HEK293 (cell line): Measurements from ENCODE around the gene SP2.

Experiments used
- CTCF ChIA-PET: fragments of 350-600 bp; formaldehyde crosslinking; extraction: SDS; loops from one replicate; lab custom pipeline; 2021; ENCODE audit warnings: antibody characterized with exemption; lab: Yijun Ruan, JAX
- POLR2A ChIA-PET: fragments of 300-600 bp; formaldehyde crosslinking; extraction: SDS; loops from one replicate; lab custom pipeline; 2020; ENCODE audit warnings: antibody characterized with exemption, inconsistent platforms; lab: Yijun Ruan, JAX
- H3K27ac ChIP-seq: fragments of 200-500 bp; sonication (Bioruptor generic); 2 replicates; pipeline ENCODE4 v1.5.1; 2014; ENCODE audit warnings: low read depth, low read length, control low read depth, inconsistent platforms; ENCODE audit errors: extremely low read depth
- H3K36me3 ChIP-seq, 2 experiments: fragments of 200-500 bp in 1 of 2; sonication (Bioruptor generic) in 1 of 2; 1 replicate in 1 of 2; 2 replicates in 1 of 2; pipeline ENCODE4 v1.5.1; 2014 to 2017; ENCODE audit warnings: inconsistent platforms in 2 of 2, low read length in 2 of 2; ENCODE audit not compliant: control insufficient read depth in 2 of 2, insufficient read depth in 1 of 2
- H3K4me1 ChIP-seq: fragments of 200-500 bp; sonication (Bioruptor generic); 2 replicates; pipeline ENCODE4 v1.5.1; 2014; ENCODE audit warnings: mild to moderate bottlenecking, low read length, inconsistent platforms; ENCODE audit not compliant: control insufficient read depth, insufficient read depth
- H3K4me3 ChIP-seq: 2 replicates; pipeline ENCODE4 v1.5.1; 2011; ENCODE audit warnings: low read depth, mild to moderate bottlenecking, control low read depth, low read length, moderate library complexity
- H3K9me3 ChIP-seq: fragments of 200-500 bp; sonication (Bioruptor generic); 2 replicates; pipeline ENCODE4 v1.5.1; 2014; ENCODE audit warnings: low read depth, low read length, inconsistent platforms; ENCODE audit not compliant: control insufficient read depth, insufficient read depth
- TSHZ1 ChIP-seq: fragments of 450-650 bp; formaldehyde crosslinking; IDR thresholded peaks from 2 replicates; pipeline ENCODE4 v1.5.1; 2016; ENCODE audit warnings: missing biosample characterization, missing genetic modification characterization, borderline replicate concordance
- ZBTB17 ChIP-seq: fragments of 450-650 bp; formaldehyde crosslinking; IDR thresholded peaks from 2 replicates; pipeline ENCODE4 v1.5.1; 2016; ENCODE audit warnings: missing biosample characterization, missing genetic modification characterization
- ZEB2 ChIP-seq: fragments of 450-650 bp; formaldehyde crosslinking; IDR thresholded peaks from 2 replicates; pipeline ENCODE4 v1.5.1; 2016; ENCODE audit warnings: missing biosample characterization, missing genetic modification characterization
- ZFP41 ChIP-seq: fragments of 450-650 bp; formaldehyde crosslinking; IDR thresholded peaks from 2 replicates; pipeline ENCODE4 v1.5.1; 2016; ENCODE audit warnings: missing biosample characterization, missing genetic modification characterization, borderline replicate concordance
- ZNF16 ChIP-seq: fragments of 450-650 bp; formaldehyde crosslinking; IDR thresholded peaks from 2 replicates; pipeline ENCODE4 v1.5.1; 2016; ENCODE audit warnings: low read depth, missing biosample characterization, missing genetic modification characterization
- ZNF169 ChIP-seq: fragments of 450-650 bp; formaldehyde crosslinking; IDR thresholded peaks from 2 replicates; pipeline ENCODE4 v1.5.1; 2016; ENCODE audit warnings: missing biosample characterization, missing genetic modification characterization
- ZNF184 ChIP-seq: fragments of 450-650 bp; IDR thresholded peaks from 2 replicates; pipeline ENCODE4 v1.5.1; 2018; ENCODE audit warnings: missing biosample characterization, mild to moderate bottlenecking, missing genetic modification characterization
- ZNF324 ChIP-seq: fragments of 450-650 bp; formaldehyde crosslinking; IDR thresholded peaks from 2 replicates; pipeline ENCODE4 v1.5.1; 2016; ENCODE audit warnings: missing biosample characterization, missing genetic modification characterization
- ZNF335 ChIP-seq: fragments of 450-650 bp; formaldehyde crosslinking; conservative IDR thresholded peaks from 2 replicates; pipeline ENCODE4 v1.5.1; 2016; ENCODE audit warnings: missing biosample characterization, missing genetic modification characterization
- ZNF341 ChIP-seq: fragments of 450-650 bp; formaldehyde crosslinking; IDR thresholded peaks from 2 replicates; pipeline ENCODE4; 2016; ENCODE audit warnings: low read depth, missing biosample characterization, missing genetic modification characterization
- ZNF366 ChIP-seq: fragments of 450-650 bp; formaldehyde crosslinking; conservative IDR thresholded peaks from 2 replicates; pipeline ENCODE4 v1.5.1; 2016; ENCODE audit warnings: missing biosample characterization, missing genetic modification characterization
- ZNF561 ChIP-seq: fragments of 450-650 bp; IDR thresholded peaks from 2 replicates; pipeline ENCODE4 v1.5.1; 2018; ENCODE audit warnings: missing biosample characterization, missing genetic modification characterization, borderline replicate concordance
- ZNF600 ChIP-seq: fragments of 450-650 bp; formaldehyde crosslinking; IDR thresholded peaks from 2 replicates; pipeline ENCODE4 v1.5.1; 2016; ENCODE audit warnings: missing biosample characterization, missing genetic modification characterization
- ZNF629 ChIP-seq: fragments of 450-650 bp; formaldehyde crosslinking; IDR thresholded peaks from 2 replicates; pipeline ENCODE4 v1.5.1; 2017; ENCODE audit warnings: missing biosample characterization, missing genetic modification characterization
- ZNF654 ChIP-seq: fragments of 450-650 bp; formaldehyde crosslinking; IDR thresholded peaks from 2 replicates; pipeline ENCODE4 v1.5.1; 2016; ENCODE audit warnings: low read depth, missing biosample characterization, missing genetic modification characterization
- ZNF660 ChIP-seq: fragments of 450-650 bp; IDR thresholded peaks from 2 replicates; pipeline ENCODE4 v1.5.1; 2018; ENCODE audit warnings: missing biosample characterization, mild to moderate bottlenecking, missing genetic modification characterization
- ZSCAN18 ChIP-seq: fragments of 450-650 bp; formaldehyde crosslinking; IDR thresholded peaks from 2 replicates; pipeline ENCODE4 v1.5.1; 2016; ENCODE audit warnings: missing biosample characterization, missing genetic modification characterization
- ZSCAN30 ChIP-seq: fragments of 450-650 bp; IDR thresholded peaks from 2 replicates; pipeline ENCODE4 v1.5.1; 2018; ENCODE audit warnings: missing biosample characterization, mild to moderate bottlenecking, missing genetic modification characterization, moderate library complexity
- TF ChIP-seq, protein P1 (sequence below): fragments of 450-650 bp; formaldehyde crosslinking; IDR thresholded peaks from 2 replicates; pipeline ENCODE4 v1.5.1; 2017; ENCODE audit warnings: missing biosample characterization, missing genetic modification characterization
- TF ChIP-seq, protein P2 (sequence below): fragments of 450-650 bp; formaldehyde crosslinking; IDR thresholded peaks from 2 replicates; pipeline ENCODE4 v1.5.1; 2016; ENCODE audit warnings: missing biosample characterization, missing genetic modification characterization

The SP2 gene

GRCh38 chr17:47946516-47946915 is 50.5 kb downstream of the SP2 start (continued):
- TF ChIP-seq ZSCAN18 (tag by site-specific recombination) (no peak), ZNF169 (no peak), ZBTB17 (tag by site-specific recombination) (no peak)
- TF ChIP-seq, all 188 proteins: peak for 0

GRCh38 chr17:47946929-47947397 is 50.9 kb downstream of the SP2 start:
- no peaks in the 10 kb centered on the region for H3K9me3 ChIP-seq
- ChIA-PET CTCF (interaction anchor here (0.5 to 22.4 kb wide), 36 partner anchors 10 to 1063 kb away, joined by 3 to 592 read pairs (median 4); partner anchors contain the start of genes CDK5RAP3, PRR15L and SP2), POLR2A (interaction anchor here (0.5 to 1.4 kb wide), 12 partner anchors 8 to 153 kb away, joined by 3 to 14 read pairs (median 3); partner anchors contain the start of genes CDK5RAP3, PRR15L and SP2)
- H3K4me3 ChIP-seq: no peak overlapping the region
- no peaks in the 10 kb centered on the region for H3K4me1 ChIP-seq
- peaks cover 6 to 76% of the 10 kb centered on the region in 2 experiments; a peak in 2 of 3 replicates for H3K36me3 ChIP-seq
- H3K27ac ChIP-seq: no peak overlapping the region
- 0 out of 2 replicates have a peak, but pooled peaks have one; percentile 26 for TF ChIP-seq TSHZ1 (tag by site-specific recombination)
- 0 out of 2 replicates have a peak, but pooled peaks have one; percentile 26 for TF ChIP-seq ZNF335 (tag by site-specific recombination)
- no peak for TF ChIP-seq ZFP41 (tag by site-specific recombination)
- TF ChIP-seq ZSCAN30: peak; percentile 56; the same call in 1 of the 2 replicates
- peak; percentile 52; the same call in 1 of the 2 replicates for TF ChIP-seq ZNF600 (tag by site-specific recombination)
- TF ChIP-seq ZNF629 (tag by site-specific recombination): 0 out of 2 replicates have a peak, but pooled peaks have one; percentile 10
- TF ChIP-seq ZNF184: no peak
- TF ChIP-seq ZNF654 (tag by site-specific recombination): peak; percentile 10; the same call in 1 of the 2 replicates
- peak; percentile 59; the same call in 1 of the 2 replicates for TF ChIP-seq ZEB2 (tag by site-specific recombination)
- TF ChIP-seq ZNF324: 0 out of 2 replicates have a peak, but pooled peaks have one; percentile 25
- TF ChIP-seq, protein P1, sequence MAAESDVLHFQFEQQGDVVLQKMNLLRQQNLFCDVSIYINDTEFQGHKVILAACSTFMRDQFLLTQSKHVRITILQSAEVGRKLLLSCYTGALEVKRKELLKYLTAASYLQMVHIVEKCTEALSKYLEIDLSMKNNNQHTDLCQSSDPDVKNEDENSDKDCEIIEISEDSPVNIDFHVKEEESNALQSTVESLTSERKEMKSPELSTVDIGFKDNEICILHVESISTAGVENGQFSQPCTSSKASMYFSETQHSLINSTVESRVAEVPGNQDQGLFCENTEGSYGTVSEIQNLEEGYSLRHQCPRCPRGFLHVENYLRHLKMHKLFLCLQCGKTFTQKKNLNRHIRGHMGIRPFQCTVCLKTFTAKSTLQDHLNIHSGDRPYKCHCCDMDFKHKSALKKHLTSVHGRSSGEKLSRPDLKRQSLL: peak; percentile 55; the same call in 1 of the 2 replicates
- no peak for TF ChIP-seq ZNF16 (tag by site-specific recombination)
- TF ChIP-seq ZNF660 (tag by site-specific recombination): peak; percentile 59; the same call in 1 of the 2 replicates
- TF ChIP-seq ZNF561 (tag by site-specific recombination): 0 out of 2 replicates have a peak, but pooled peaks have one; percentile 61
- TF ChIP-seq ZNF366: peak; percentile 49; the same call in 1 of the 2 replicates
- peak; percentile 61 for TF ChIP-seq ZNF341 (tag by site-specific recombination)
- TF ChIP-seq, protein P2, sequence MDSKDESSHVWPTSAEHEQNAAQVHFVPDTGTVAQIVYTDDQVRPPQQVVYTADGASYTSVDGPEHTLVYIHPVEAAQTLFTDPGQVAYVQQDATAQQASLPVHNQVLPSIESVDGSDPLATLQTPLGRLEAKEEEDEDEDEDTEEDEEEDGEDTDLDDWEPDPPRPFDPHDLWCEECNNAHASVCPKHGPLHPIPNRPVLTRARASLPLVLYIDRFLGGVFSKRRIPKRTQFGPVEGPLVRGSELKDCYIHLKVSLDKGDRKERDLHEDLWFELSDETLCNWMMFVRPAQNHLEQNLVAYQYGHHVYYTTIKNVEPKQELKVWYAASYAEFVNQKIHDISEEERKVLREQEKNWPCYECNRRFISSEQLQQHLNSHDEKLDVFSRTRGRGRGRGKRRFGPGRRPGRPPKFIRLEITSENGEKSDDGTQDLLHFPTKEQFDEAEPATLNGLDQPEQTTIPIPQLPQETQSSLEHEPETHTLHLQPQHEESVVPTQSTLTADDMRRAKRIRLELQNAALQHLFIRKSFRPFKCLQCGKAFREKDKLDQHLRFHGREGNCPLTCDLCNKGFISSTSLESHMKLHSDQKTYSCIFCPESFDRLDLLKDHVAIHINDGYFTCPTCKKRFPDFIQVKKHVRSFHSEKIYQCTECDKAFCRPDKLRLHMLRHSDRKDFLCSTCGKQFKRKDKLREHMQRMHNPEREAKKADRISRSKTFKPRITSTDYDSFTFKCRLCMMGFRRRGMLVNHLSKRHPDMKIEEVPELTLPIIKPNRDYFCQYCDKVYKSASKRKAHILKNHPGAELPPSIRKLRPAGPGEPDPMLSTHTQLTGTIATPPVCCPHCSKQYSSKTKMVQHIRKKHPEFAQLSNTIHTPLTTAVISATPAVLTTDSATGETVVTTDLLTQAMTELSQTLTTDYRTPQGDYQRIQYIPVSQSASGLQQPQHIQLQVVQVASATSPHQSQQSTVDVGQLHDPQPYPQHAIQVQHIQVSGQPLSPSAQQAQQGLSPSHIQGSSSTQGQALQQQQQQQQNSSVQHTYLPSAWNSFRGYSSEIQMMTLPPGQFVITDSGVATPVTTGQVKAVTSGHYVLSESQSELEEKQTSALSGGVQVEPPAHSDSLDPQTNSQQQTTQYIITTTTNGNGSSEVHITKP (tag by site-specific recombination): no peak
